Spleen (tissue), 11 donors: ENCODE data around the gene AFF4. TPM values are rescaled to one million over a fixed set of nuclear protein-coding genes. Genes with fewer than 3 reads are reported as not detected.

Experiments used
- DNase-seq: peaks from one replicate; pipeline ENCODE4 v3.0.0-alpha.2; 2020
- H3K27ac ChIP-seq, 8 donors: fragments of 200-600 bp; sonication (generic) in 7 of 8; 1 replicate in 4 of 8; 2 replicates in 4 of 8; pipeline versions ENCODE4 v1.5.0 to v1.8.0; 2016 to 2021; ENCODE audit warnings: inconsistent platforms in 4 of 8, mild to moderate bottlenecking in 4 of 8, moderate library complexity in 1 of 8
- H3K27me3 ChIP-seq, 7 donors: fragments of 200-600 bp; sonication (generic) in 6 of 7; replicated peaks in 1 of 7; 1 replicate in 4 of 7; 2 replicates in 3 of 7; pipeline versions ENCODE4 v1.5.0 to v1.8.0; 2016 to 2021; ENCODE audit warnings: inconsistent platforms in 3 of 7, mild to moderate bottlenecking in 1 of 7
- H3K36me3 ChIP-seq, 6 donors: fragments of 200-600 bp; sonication (generic) in 5 of 6; 1 replicate in 4 of 6; 2 replicates in 2 of 6; pipeline versions ENCODE4 v1.5.0 to v1.8.0; 2016 to 2021; ENCODE audit warnings: inconsistent platforms in 2 of 6
- H3K4me1 ChIP-seq, 6 donors: fragments of 200-600 bp; sonication (generic) in 5 of 6; 1 replicate in 3 of 6; 2 replicates in 3 of 6; pipeline versions ENCODE4 v1.5.0 to v1.8.0; 2016 to 2021; ENCODE audit warnings: inconsistent platforms in 3 of 6
- H3K4me3 ChIP-seq, 8 donors: fragments of 200-600 bp; sonication (generic) in 7 of 8; 1 replicate in 4 of 8; 2 replicates in 4 of 8; pipeline versions ENCODE4 v1.5.0 to v1.8.0; 2016 to 2021; ENCODE audit warnings: inconsistent platforms in 4 of 8, mild to moderate bottlenecking in 4 of 8, moderate library complexity in 2 of 8
- H3K9me3 ChIP-seq, 8 donors: fragments of 200-600 bp; sonication (generic) in 7 of 8; 1 replicate in 4 of 8; 2 replicates in 4 of 8; pipeline versions ENCODE4 v1.5.0 to v1.8.0; 2016 to 2021; ENCODE audit warnings: inconsistent platforms in 4 of 8
- CTCF ChIP-seq, 11 experiments: fragments of 200-600 bp in 7 of 11; fragments of 450-650 bp in 4 of 11; sonication (generic) in 4 of 11; IDR thresholded peaks in 8 of 11; conservative IDR thresholded peaks in 3 of 11; 1 replicate in 7 of 11; 2 replicates in 4 of 11; pipeline versions ENCODE4 v1.4.0 to v1.8.0; 2016 to 2021; ENCODE audit warnings: antibody characterized with exemption in 11 of 11, inconsistent platforms in 4 of 11, mild to moderate bottlenecking in 1 of 11
- POLR2A ChIP-seq, 3 donors: fragments of 450-650 bp; IDR thresholded peaks; one replicate each; pipeline ENCODE4 v1.5.1; 2017; ENCODE audit warnings: antibody characterized with exemption in 3 of 3, mild to moderate bottlenecking in 1 of 3
- POLR2AphosphoS5 ChIP-seq, 3 donors: sonication (generic); formaldehyde crosslinking; IDR thresholded peaks; one replicate each; pipeline ENCODE4 v1.5.1; 2017; ENCODE audit warnings: antibody characterized with exemption in 3 of 3
- WGBS, 5 donors: extraction: QIAGEN DNeasy Blood & Tissue Kit in 3 of 5; methylation state at CpG; one replicate each; pipeline versions ENCODE4 v1.1.5 to v1.1.7; 2013 to 2018; 5-methylcytosine and 5-hydroxymethylcytosine counted together
- intact Hi-C: fragments of 100-400 bp; cut with DNase I; formaldehyde crosslinking; loops from one replicate; pipeline ENCODE4 v1.15.0; 2023; ENCODE audit warnings: low total_unique reads
- polyA plus RNA-seq, 3 donors: library from polyadenylated mRNA; stranded (reverse); fragments of 200-250 nt; gene quantifications; one replicate each; pipeline ENCODE4 v1.2.1, GENCODE V29; 2013
- small RNA-seq, 4 donors: library from RNA; depleted of rRNA; stranded (forward); fragments of <200 nt; gene quantifications; one replicate each; pipeline ENCODE3, GENCODE V24; 2016
- total RNA-seq, 7 donors: library from RNA; depleted of rRNA in 3 of 7; stranded (reverse); fragments of >200 nt in 3 of 7; fragmentation: NEBNext Ultra II Directional in 4 of 7; extraction: Animal tissue kit (Norgen Biotek cat#: 25700) in 4 of 7; gene quantifications; one replicate each; pipeline versions ENCODE4 v1.1.0 to v1.2.1, GENCODE V29; 2016 to 2021
- donor health status: healthy with polysubstance abuse.
- donor health status: DM: no; HTN: no; CAD: no; lungs with moderate emphysema.
- donor health status: DM: no; HTN: no; CAD: no.
- donor health status: Bipolar disorder and iron deficiency.
- donor health status: healthy.
- donor health status: DM: no; HTN: no; CAD: no.
- donor health status: DM: yes; HTN: yes; CAD: no.

Gene AFF4
- total and polyA plus RNA-seq, 10 donors, result 5.1 to 84.3 (median 65.1) TPM

DNA sequence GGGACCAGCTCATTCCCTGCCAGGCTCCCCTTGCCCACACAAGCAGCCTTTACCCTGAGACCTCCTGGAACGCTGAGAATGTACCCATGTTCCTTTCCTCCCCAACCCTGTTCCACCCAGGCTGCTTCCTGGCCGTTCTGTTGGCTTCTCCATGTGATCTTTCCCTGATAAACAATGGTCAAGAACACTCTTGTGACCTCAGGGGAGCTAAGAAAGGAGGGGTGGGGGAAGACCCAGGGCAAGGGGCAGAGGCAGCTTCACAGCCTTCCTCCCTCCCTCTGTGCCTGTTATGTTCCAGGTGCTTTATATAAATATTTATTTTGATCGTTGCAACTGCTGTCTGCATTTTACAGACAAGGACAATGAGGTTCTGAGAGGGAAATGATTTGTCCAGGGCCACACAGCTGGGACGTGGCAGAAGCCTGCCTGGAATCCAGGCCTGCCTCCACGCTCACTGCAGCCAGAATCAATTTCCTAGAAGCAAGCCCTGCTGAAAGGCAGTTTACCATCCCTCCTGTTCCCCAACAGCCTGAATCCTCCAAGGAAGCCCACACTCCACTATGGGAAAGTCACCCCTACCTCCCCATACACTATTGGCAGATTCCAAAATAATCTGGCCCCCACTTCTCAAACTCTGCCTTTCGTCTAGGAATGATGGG is 136.9 kb downstream of the AFF4 start:
- intact Hi-C loops, result no loop called here
- WGBS, 5 donors, result 77 to 90% (median 81%) methylated on average over 6 of the region's 6 CpGs
- Histone ChIP-seq H3K9me3 (no peaks in the 10 kb centered on the region), H3K4me1 (peaks cover 4 to 53% (median 42%) of the 10 kb centered on the region in 6 donors), H3K4me3 (peak overlapping the region in 1 of 8 donors; percentile 67), H3K27ac (no peak overlapping the region), H3K27me3 (peaks cover 0 to 95% (median 48%) of the 10 kb centered on the region in 7 donors), H3K36me3 (no peaks in the 10 kb centered on the region)
- no peak for DNase-seq
- TF ChIP-seq POLR2AphosphoS5 (IDR thresholded peaks at IDR 0.05) (no peak), CTCF (IDR thresholded peaks at IDR 0.05 in 8 of 11, conservative IDR thresholded peaks at IDR 0.05 in 3 of 11) (no peak), POLR2A (IDR thresholded peaks at IDR 0.05) (no peak)

- no peak overlapping the region for H3K27ac ChIP-seq
- intact Hi-C loops, result no loop called here
Measured at GRCh38 chr5:132825834-132826391, 137.5 kb downstream of the AFF4 start.

More at GRCh38 chr5:132825834-132826391, 137.5 kb downstream of the AFF4 start:
- DNase-seq, result no peak
- peaks cover 0 to 95% (median 44%) of the 10 kb centered on the region in 7 donors for H3K27me3 ChIP-seq
- no peaks in the 10 kb centered on the region for H3K9me3 ChIP-seq
- TF ChIP-seq CTCF (IDR thresholded peaks at IDR 0.05 in 8 of 11, conservative IDR thresholded peaks at IDR 0.05 in 3 of 11) (no peak), POLR2A (IDR thresholded peaks at IDR 0.05) (no peak), POLR2AphosphoS5 (IDR thresholded peaks at IDR 0.05) (no peak)
- no peaks in the 10 kb centered on the region for H3K36me3 ChIP-seq
- WGBS, 5 donors, result 16 to 89% (median 20%) methylated on average over 5 to 43 of the region's 43 CpGs
- H3K4me1 ChIP-seq, result peaks cover 4 to 50% (median 39%) of the 10 kb centered on the region in 6 donors
- peak overlapping the region; percentile 16 to 67 (median 34) for H3K4me3 ChIP-seq

Small RNA genes lying within 50 kb of the gene (small RNA-seq; reads per million reads assigned to genes)
- gene AC113410.1 (0 reads per million in 4 donors), gene ATP6V0E1P1 (0 reads per million in 4 donors), gene RF00019 (0 reads per million in 4 donors), gene RNA5SP192 (0 reads per million in 4 donors)

Other genes starting within 250 kb of the AFF4 start
- gene KIF3A, start 226.1 kb downstream of the AFF4 start, total RNA-seq, result 10 to 100 TPM in 1 of 7 donors, 1 to 10 TPM in 6; 4.5 to 10.7 (median 7.9) TPM
- 1 to 10 TPM; 1.3 to 2.4 (median 2.1) TPM for gene KIF3A, start 226.1 kb downstream of the AFF4 start, polyA plus RNA-seq
- 1 to 10 TPM in 5 of 7 donors, under 1 TPM in 2; 0.19 to 5.2 (median 1.1) TPM for gene CCNI2, start 216.2 kb downstream of the AFF4 start, total RNA-seq
- under 1 TPM; 0.32 to 0.91 (median 0.36) TPM for gene CCNI2, start 216.2 kb downstream of the AFF4 start, polyA plus RNA-seq
- gene SEPTIN8, start 186.4 kb downstream of the AFF4 start, total RNA-seq, result 10 to 100 TPM; 11.5 to 29.8 (median 19.8) TPM
- 10 to 100 TPM in 1 of 3 donors, 1 to 10 TPM in 2; 6.1 to 13.3 (median 7.5) TPM for gene SEPTIN8, start 186.4 kb downstream of the AFF4 start, polyA plus RNA-seq
- not detected for gene SOWAHA, start 150.3 kb downstream of the AFF4 start, total RNA-seq
- under 1 TPM; 0.03 to 0.56 (median 0.24) TPM for gene SOWAHA, start 150.3 kb downstream of the AFF4 start, polyA plus RNA-seq
- 10 to 100 TPM in 2 of 7 donors, 1 to 10 TPM in 5; 1.8 to 26.1 (median 4.0) TPM for gene SHROOM1, start 133.0 kb downstream of the AFF4 start, total RNA-seq
- 1 to 10 TPM; 1.1 to 2.8 (median 1.4) TPM for gene SHROOM1, start 133.0 kb downstream of the AFF4 start, polyA plus RNA-seq
- gene GDF9, start 97.2 kb downstream of the AFF4 start, total RNA-seq, result under 1 TPM in 4 of 7 donors, not detected in 3; 0.17 to 0.40 (median 0.34) TPM
- under 1 TPM; 0.29 to 0.59 (median 0.56) TPM for gene GDF9, start 97.2 kb downstream of the AFF4 start, polyA plus RNA-seq
- gene UQCRQ, start 97.0 kb downstream of the AFF4 start, total RNA-seq, result 100 to 1,000 TPM in 4 of 7 donors, 10 to 100 TPM in 3; 59.6 to 176 (median 159) TPM
- gene UQCRQ, start 97.0 kb downstream of the AFF4 start, polyA plus RNA-seq, result 100 to 1,000 TPM; 175 to 266 (median 192) TPM
- gene LEAP2, start 90.0 kb downstream of the AFF4 start, total RNA-seq, result 1 to 10 TPM; 1.9 to 6.1 (median 2.3) TPM
- gene LEAP2, start 90.0 kb downstream of the AFF4 start, polyA plus RNA-seq, result 1 to 10 TPM; 2.1 to 3.3 (median 2.9) TPM
- 10 to 100 TPM; 16.2 to 26.1 (median 17.1) TPM for gene ZCCHC10, start 62.9 kb upstream of the AFF4 start, total RNA-seq
- 10 to 100 TPM; 28.6 to 34.5 (median 34.2) TPM for gene ZCCHC10, start 62.9 kb upstream of the AFF4 start, polyA plus RNA-seq
- 10 to 100 TPM; 54.6 to 74.6 (median 62.7) TPM for gene HSPA4, start 88.4 kb upstream of the AFF4 start, total RNA-seq
- 10 to 100 TPM; 38.0 to 63.7 (median 54.0) TPM for gene HSPA4, start 88.4 kb upstream of the AFF4 start, polyA plus RNA-seq